HG03457 (cell line): Measurements from ENCODE around the gene NPW.
A peak's percentile ranks its signal among the peaks of the same experiment; 100 is the strongest.

Source experiments
- ATAC-seq: cut with Tn5 transposase; IDR thresholded peaks from one replicate; pipeline ENCODE4 v1.9.1; 2021; ENCODE audit warnings: moderate number of reproducible peaks; ENCODE audit not compliant: unreplicated experiment

The NPW gene

DNA sequence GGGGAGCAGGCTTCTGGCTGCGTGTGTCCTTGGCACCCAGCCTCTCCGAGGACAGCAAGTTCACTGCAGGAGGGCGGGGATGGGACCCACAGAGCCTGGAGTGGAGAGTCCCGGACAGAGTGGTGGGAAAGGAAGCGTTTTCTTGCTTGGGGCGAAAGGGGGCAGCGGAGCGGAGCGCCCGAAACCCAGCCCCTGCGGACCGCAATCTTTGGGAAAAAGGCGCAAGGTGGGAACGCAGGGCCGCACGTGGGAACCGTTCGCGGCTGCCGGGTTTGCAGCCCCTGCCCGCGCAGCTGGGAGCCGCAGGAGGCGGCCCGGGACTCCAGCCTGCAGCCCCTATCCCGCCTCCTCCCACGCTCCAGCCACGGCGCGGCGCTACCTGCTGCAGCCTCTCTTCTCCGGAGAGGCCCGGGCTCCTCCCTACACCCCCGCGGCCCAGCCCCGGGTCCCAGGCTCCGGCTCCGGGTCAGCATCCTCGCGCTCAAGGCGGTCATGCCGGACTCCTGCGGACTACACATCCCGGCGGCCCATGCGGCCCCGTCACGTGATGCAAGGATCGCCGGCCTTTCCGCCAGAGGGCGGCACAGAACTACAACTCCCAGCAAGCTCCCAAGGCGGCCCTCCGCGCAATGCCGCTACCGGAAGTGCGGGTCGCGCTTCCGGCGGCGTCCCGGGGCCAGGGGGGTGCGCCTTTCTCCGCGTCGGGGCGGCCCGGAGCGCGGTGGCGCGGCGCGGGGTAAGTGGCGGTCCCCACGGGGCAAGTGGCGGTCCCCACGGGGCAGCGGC, 27.9 kb downstream of the NPW start, which contains the start of the genes NTHL1 and TSC2:
Gene NTHL1 (minus strand): TSS at position 505 of the 786 bp plus-strand sequence. CDS start 11 bp downstream, at position 494.
Gene TSC2 (plus strand): TSS at position 656 of the 786 bp plus-strand sequence. CDS start 631 bp downstream, outside the sequence.
- peak; percentile 67 for ATAC-seq

DNA sequence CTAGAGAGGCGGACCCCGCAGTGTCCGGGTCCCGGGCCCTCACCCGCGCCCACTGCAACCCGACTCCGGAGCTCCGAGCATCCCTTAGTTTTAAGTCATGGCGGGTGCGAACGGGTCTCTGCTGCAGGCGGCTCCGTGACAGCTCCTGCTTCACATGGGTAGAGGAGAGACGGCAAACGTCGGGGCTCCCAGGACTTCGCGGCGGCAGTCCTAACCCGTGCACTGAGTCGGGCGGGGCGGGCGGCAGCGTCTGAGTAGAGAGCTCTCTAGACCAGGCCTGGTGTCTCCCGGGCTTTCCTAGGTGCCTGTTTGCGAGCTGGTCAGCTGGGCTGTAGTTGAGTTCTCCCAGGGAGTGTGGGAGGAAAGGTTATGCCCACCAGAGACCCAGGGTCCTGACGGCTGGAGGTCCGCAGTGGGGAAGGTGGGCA, 28.5 kb downstream of the NPW start:
- no peak for ATAC-seq

DNA sequence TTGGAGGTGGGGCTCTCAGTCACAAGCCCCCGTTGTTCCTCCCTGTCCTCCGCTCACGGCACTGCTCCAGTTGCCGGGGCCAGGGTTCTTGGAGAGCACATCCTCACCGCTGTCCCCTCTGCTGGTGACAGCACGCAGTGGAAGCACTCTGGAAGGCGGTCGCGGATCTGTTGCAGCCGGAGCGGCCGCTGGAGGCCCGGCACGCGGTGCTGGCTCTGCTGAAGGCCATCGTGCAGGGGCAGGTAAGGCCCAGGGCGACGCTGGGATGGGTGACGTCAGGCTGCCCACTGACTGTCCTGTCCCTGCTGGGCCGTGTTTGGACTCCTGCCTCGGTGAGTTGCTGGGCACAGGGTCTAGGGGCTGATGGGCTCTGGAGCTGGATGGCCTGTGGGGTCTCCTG, 33.6 kb downstream of the NPW start:
- no peak for ATAC-seq

DNA sequence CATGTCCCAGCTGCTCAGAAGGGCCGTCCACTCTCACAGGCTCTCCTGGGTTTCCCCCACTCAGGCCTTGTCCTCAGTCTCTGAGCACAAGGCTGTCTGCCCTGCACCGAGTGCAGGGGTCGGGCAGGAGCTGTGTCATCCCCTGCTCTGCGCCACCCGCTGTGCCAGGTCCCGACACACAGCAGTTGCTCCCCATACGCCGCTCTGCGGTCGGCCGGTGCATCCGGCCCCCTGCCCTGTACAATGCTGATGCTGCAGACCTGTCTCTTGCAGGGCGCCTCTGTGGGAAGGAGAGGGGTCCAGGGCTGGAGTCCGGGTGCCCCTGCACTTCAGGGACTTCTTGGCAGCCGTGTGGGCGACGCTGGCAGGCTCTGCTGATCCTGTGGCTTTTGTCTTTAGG, 34.3 kb downstream of the NPW start:
- no peak for ATAC-seq

DNA sequence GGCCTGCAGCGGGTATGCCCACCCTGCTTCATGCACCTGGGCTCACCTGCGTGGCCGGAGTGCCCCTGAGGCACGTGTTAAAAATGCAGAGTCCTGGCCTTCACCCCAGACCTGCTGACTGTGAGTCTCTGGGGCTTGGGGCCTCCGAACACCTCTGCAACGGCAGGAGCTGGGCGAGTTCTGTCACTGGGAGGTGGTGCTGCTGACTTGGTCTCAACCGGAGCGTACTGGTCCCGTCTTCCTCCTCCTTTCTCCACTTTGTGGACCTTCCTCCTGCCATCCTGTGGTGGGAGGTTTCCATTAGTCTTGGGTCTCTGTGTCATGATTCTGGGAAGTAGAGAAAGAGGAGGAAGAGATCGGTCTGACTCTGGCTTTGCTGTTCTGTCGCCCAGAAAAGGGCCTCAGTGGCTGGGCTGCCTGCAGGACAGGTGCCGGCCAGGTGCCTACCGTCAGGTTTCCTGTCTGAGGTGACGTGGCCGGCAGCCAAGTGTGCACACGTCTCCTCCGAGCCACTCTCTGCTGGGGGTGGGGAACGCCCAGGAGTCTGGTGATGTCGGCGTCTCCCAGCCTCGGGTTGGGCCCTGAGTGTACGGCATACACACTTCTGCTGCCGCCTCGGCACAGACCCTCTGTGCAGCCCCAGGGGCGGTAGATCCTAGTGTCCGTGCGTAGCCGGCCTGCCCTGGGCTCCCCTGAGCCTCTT, 35.1 kb downstream of the NPW start:
- no peak for ATAC-seq

DNA sequence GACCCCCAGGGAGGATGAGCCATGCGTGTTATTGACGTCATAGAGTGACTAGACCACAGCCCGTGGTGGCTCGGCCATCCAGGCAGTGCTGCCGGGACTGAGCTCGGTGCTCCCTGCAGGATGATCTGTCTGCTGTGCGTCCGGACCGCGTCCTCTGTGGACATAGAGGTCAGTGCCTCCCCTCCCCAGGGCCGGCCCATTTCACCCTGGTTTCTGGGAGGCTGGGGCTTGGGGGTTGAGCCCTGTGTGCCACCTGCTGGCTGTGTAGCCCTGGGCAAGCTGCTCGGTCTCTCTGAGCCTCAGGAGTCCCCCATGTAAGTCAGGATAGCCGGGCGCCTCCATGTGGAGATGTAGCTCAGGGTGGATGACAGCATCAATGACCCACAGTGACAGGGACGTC, 36.5 kb downstream of the NPW start:
- ATAC-seq = no peak

DNA sequence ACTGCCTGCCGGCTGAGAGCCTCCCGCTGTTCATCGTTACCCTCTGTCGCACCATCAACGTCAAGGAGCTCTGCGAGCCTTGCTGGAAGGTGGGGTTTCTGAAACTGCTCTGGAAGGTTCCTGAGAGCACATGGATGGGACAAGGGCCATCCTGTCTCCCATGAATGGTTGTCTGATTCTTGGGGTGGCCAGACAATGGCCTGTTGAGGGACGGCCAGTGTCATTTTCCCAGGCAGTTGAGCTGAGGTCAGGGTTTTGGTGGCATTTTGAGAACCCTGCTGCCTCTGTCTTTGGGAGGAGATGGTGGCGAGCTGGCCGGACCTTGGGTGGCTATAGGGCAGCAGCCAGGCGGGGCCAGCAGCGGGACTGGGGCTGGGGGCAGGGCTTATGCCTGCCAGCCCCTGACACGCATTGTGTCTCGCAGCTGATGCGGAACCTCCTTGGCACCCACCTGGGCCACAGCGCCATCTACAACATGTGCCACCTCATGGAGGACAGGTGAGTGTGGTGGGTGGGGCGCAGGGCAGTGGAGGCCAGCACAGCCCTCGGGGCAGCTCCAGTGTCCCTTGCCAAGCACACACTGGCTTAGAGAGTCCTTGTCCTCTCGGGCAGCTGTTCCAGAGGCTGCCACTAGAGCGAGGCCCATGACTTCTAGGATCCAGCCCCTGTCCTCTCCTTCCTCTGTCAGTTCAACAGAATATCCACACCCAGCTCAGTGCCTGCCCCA, 37.3 kb downstream of the NPW start:
- ATAC-seq = no peak

DNA sequence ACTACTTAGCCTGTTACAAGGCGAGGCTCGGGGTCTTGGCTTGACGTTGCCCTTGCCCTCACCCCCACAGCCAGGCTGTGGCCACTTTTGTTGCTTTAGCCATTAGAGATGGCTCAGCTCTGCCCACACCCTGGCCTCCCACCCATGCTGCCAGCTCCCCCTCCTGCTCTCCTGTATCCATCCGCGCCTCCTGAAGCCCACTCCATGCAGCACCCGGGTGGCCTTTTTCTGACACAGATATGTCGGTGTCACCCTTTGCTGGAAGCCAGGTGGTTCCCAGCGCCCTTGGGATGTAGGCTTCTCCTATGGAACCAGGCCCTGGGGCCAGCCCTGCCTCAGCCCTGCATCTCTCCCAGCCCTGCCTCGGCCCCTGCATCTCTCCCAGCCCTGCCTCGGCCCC, 37.9 kb downstream of the NPW start:
- ATAC-seq = no peak

DNA sequence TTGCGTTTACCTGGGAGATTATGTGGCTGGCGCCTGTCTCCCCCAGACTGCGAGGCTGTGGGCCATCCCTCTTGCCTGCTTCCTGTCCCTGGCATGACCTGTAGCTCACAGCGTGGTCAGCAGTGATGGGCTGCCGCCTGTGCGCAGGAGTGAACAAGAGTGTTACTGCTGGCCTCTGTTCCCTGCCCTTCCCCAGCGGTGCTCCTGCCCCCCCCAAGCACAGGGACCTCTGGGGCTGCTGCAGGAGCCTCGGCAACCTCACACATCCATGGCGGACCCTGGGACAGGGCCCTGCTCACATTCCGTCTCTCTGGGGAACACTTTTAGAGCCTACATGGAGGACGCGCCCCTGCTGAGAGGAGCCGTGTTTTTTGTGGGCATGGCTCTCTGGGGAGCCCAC, 38.8 kb downstream of the NPW start:
- ATAC-seq = no peak

DNA sequence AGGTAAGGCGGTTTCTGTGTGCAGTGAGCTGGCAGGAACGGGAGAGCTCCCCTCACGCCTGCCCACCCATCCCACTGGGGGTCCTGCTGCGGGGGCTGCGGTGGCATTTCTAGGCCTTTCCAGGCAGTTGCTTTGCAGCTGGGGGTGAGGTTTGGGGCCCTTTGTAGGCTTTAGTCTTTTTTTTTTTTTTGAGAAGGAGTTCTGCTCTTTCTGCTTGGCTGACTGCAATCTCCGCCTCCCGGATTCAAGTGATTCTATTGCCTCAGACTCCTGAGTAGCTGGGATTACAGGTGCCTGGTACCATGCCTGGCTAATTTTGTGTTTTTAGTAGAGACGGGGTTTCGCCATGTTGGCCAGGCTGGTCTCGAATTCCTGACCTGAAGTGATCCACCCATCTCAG, 39.3 kb downstream of the NPW start:
- no peak for ATAC-seq

DNA sequence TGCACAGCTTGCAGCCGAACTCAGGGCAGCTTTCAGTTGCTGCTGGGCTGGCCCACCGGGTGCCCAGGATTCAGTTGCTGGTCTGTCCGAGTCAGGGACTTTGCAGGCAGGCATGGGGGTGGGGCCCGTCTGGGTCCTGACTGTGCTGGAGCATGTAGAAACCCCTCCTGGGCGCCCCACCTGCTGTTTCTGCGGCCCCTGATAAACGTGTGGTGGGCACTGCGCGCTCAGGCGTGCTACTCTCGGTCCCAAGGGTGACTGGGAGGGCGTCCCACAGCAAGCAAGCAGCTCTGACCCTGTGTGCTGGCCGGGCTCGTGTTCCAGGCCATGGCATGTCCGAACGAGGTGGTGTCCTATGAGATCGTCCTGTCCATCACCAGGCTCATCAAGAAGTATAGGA, 40.8 kb downstream of the NPW start:
- no peak for ATAC-seq

DNA sequence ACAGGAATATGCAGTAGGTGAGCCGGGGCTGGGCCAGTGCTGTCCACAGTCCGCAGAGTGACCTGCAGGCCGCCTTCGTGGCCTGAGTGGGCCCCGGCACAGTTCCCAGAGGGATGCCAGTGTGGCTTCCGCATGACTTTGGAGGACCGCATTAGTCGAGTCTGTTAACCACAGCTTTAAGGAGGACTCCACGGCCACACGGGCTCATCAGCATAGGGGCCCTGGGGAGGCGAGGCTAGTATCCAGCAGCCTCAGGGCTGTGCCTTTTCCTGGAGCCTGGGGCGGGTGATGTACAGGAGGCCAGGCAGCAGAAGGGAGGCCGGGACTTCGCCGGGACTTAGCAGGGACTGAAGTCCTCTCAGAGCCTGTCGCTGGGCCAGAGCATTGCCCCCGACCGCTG, 41.4 kb downstream of the NPW start:
- ATAC-seq = no peak

DNA sequence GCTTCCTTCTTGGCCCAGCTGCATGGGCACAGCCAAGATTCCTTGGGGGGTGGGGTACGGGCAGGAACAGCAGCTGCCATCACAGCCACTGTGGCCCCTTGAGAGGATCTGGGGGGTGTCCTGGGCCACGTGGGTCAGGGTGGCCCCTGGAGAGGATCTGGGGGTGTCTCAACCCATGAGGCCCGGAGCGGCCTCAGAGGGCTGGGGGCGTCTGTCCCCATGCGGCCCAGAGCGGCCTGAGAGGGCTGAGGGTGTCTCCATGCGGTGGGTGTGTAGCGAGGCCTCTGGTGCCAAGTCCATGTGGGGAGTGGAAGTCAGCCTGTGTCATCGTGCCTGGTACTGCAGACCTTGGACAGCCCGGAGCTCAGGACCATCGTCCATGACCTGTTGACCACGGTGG, 41.9 kb downstream of the NPW start:
- no peak for ATAC-seq

DNA sequence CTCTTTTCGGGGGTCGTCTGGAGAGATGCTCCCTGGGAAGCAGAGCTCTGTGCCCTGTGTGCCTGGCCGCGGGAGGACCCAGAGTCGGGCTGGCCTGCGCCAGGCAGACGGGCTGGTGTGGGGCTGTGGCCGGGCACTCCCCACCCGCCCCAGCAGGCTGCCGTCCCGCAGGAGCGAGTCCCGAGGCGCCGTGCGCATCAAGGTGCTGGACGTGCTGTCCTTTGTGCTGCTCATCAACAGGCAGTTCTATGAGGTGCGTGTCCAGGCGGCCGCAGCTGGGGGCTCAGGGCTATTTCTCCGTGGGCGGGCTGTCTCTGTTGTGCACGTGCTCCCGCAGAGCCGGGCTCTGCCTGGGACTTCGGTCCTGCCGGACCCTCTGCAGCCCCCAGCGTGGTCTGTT, 43.2 kb downstream of the NPW start:
- no peak for ATAC-seq

DNA sequence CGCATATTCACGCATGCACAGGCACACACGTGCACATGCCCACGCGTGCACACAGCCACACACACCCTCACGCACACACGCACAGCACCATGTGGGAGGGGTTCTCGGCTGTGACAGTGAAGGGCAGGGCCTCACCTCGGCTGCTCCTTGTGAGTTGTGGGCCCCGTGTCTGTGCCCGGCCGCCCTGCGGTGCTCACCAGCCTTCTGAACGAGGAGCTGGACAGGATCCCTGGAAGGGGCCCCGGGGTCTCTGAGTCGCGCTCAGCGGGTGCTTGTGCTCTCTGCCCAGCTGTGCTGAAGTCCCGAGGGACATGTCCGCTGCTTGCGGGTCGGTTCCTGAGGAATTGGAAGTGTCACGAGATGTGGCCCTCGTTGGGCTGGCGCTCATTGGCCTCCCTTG, 44.3 kb downstream of the NPW start:
- no peak for ATAC-seq

DNA sequence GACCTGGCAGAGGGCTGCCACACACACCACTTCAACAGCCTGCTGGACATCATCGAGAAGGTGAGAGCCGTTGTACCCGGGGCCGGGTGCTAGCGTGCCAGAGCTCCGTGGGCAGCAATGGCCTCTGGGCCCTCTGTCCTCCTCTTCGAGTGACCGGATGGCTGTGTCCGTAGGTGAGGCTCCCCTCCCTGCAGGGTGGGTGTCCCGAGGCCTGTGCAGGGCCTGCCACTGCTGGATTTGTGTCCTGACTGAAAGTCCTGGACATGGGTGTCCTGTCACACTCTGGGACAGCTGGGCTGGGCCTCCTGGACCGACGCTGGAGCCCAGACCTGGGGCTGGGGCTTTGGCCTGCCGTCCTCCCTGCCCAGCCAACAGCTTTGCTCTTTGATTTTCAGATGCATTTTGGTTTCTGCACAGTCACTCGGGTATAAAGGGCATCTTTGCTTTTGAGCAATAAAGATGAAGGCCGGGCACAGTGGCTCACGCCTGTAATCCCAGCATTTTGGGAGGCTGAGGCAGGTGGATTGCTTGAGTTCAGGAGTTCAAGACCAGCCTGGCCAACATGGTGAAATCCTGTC, 44.9 kb downstream of the NPW start:
- no peak for ATAC-seq

DNA sequence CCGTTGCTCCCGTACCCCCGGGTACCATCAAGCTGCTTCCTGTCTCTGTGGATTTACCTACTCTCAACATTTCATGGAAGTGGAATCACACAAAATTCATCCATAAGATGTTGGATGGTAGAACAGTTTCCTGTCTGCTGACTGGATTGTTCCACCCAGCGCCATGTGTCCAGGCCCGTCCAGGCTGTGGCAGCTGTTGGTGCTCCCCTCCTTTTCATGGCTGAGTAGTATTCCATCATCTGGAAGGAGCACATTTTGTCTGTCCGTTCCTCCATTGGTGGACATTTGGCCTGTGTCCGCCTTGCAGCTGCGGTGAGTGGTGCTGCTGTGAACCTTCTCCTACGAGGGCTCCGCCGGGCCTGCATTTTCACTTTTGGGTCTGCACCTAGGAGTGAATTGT, 46.6 kb downstream of the NPW start:
- ATAC-seq = no peak
